ENCODE measurements around the gene ABLIM3.
"Not testable (repeated sequence)": the region's sequence is repeated elsewhere in the genome, so short reads cannot be mapped to it uniquely, and the experiment has no call there.

The ABLIM3 gene

GRCh38 chr5:149257889-149258705 is 116.8 kb downstream of the ABLIM3 start:
- DNase-seq (ENCODE audit: low read depth) = no peak

- DNase-seq (ENCODE audit: low read depth) = no peak
These were observed 119.5 kb downstream of the ABLIM3 start for GRCh38 chr5:149260761-149261160.

GRCh38 chr5:149261246-149261645 is 120.0 kb downstream of the ABLIM3 start:
- no peak for DNase-seq (ENCODE audit: low read depth)

GRCh38 chr5:149262315-149262714 is 121.0 kb downstream of the ABLIM3 start:
- no peak for DNase-seq (ENCODE audit: low read depth)

GRCh38 chr5:149264439-149265067 is 123.3 kb downstream of the ABLIM3 start:
- peak; percentile 41 for DNase-seq (ENCODE audit: low read depth)

GRCh38 chr5:149265068-149265465 is 123.8 kb downstream of the ABLIM3 start:
- no peak for DNase-seq (ENCODE audit: low read depth)

- no peak for DNase-seq (ENCODE audit: low read depth)
These were observed 124.3 kb downstream of the ABLIM3 start for GRCh38 chr5:149265597-149265996.

- no peak for DNase-seq (ENCODE audit: low read depth)
These were observed 126.1 kb downstream of the ABLIM3 start for GRCh38 chr5:149267241-149267973.

- no peak for DNase-seq (ENCODE audit: low read depth)
These were observed 127.8 kb downstream of the ABLIM3 start for GRCh38 chr5:149268928-149269557.

- DNase-seq (ENCODE audit: low read depth) = no peak
These were observed 130.0 kb downstream of the ABLIM3 start for GRCh38 chr5:149271195-149271715.

GRCh38 chr5:149271716-149272563 is 130.6 kb downstream of the ABLIM3 start, which contains the start of gene AFAP1L1:
TSS of gene AFAP1L1 (plus strand) at chr5:149271859. CDS start at chr5:149271969, 110 bp downstream.
- no peak for DNase-seq (ENCODE audit: low read depth)

GRCh38 chr5:149272781-149273180 is 131.5 kb downstream of the ABLIM3 start:
- DNase-seq (ENCODE audit: low read depth) = not testable (repeated sequence)

- no peak for DNase-seq (ENCODE audit: low read depth)
These were observed 131.9 kb downstream of the ABLIM3 start for GRCh38 chr5:149273237-149273636.

- no peak for DNase-seq (ENCODE audit: low read depth)
These were observed 132.7 kb downstream of the ABLIM3 start for GRCh38 chr5:149273950-149274349.

- DNase-seq (ENCODE audit: low read depth) = no peak
These were observed 133.6 kb downstream of the ABLIM3 start for GRCh38 chr5:149274939-149275338.

GRCh38 chr5:149277801-149278200 is 136.5 kb downstream of the ABLIM3 start:
- DNase-seq (ENCODE audit: low read depth) = no peak

- no peak for DNase-seq (ENCODE audit: low read depth)
These were observed 137.3 kb downstream of the ABLIM3 start for GRCh38 chr5:149278451-149279210.

GRCh38 chr5:149279661-149280060 is 138.4 kb downstream of the ABLIM3 start:
- no peak for DNase-seq (ENCODE audit: low read depth)

GRCh38 chr5:149280124-149280523 is 138.8 kb downstream of the ABLIM3 start:
- no peak for DNase-seq (ENCODE audit: low read depth)

- DNase-seq (ENCODE audit: low read depth) = no peak
These were observed 139.5 kb downstream of the ABLIM3 start for GRCh38 chr5:149280802-149281201.
